ENCODE results near the gene PDHB. TPM values are rescaled to one million over a fixed set of nuclear protein-coding genes. Genes with fewer than 3 reads are reported as not detected.

The PDHB gene
- total and polyA plus RNA-seq, 12 donors: 59.2 to 264 (median 102) TPM

GRCh38 chr3:58434990-58435389 lies 1.4 kb upstream of the PDHB start:
- peak in 3 of 7 donors; percentile 32 to 48 (median 45) for DNase-seq
- H3K27me3 ChIP-seq: no peaks in the 10 kb centered on the region
- TF ChIP-seq CTCF (IDR thresholded peaks at IDR 0.05): no peak
- TF ChIP-seq POLR2A (IDR thresholded peaks at IDR 0.05): no peak
- intact Hi-C loops (cut with DNase I): no loop called here
- 61 to 93% (median 73%) methylated on average over 1 of the region's 1 CpG for WGBS, 4 donors
- H3K9me3 ChIP-seq (replicated peaks in 1 of 3): no peaks in the 10 kb centered on the region
- H3K27ac ChIP-seq: peak overlapping the region in 2 of 5 donors; percentile 89 to 91
- H3K4me1 ChIP-seq (replicated peaks in 1 of 2): peaks cover 13 to 18% of the 10 kb centered on the region in 2 donors
- no peak overlapping the region for H3K4me3 ChIP-seq
- peaks cover 0 to 19% of the 10 kb centered on the region in 2 donors for H3K36me3 ChIP-seq (replicated peaks in 1 of 2)

GRCh38 chr3:58434511-58434910 lies 879 bp upstream of the PDHB start:
- 86 to 92% (median 88%) methylated on average over 11 of the region's 11 CpGs for WGBS, 4 donors
- Histone ChIP-seq H3K27me3 (no peaks in the 10 kb centered on the region), H3K9me3 (replicated peaks in 1 of 3) (no peaks in the 10 kb centered on the region), H3K4me3 (no peak overlapping the region), H3K27ac (peak overlapping the region in 3 of 5 donors; percentile 8 to 91 (median 89)), H3K4me1 (replicated peaks in 1 of 2) (peaks cover 13 to 18% of the 10 kb centered on the region in 2 donors), H3K36me3 (replicated peaks in 1 of 2) (peaks cover 0 to 24% of the 10 kb centered on the region in 2 donors)
- no peak for DNase-seq
- TF ChIP-seq POLR2A (IDR thresholded peaks at IDR 0.05) (no peak), CTCF (IDR thresholded peaks at IDR 0.05) (no peak)
- intact Hi-C loops (cut with DNase I): no loop called here

- H3K4me1 ChIP-seq (replicated peaks in 1 of 2): peaks cover 13 to 18% of the 10 kb centered on the region in 2 donors
- H3K27ac ChIP-seq: peak overlapping the region in 4 of 5 donors; percentile 8 to 91 (median 86)
- intact Hi-C loops (cut with DNase I): no loop called here
- peaks cover 0 to 28% of the 10 kb centered on the region in 2 donors for H3K36me3 ChIP-seq (replicated peaks in 1 of 2)
- TF ChIP-seq CTCF (IDR thresholded peaks at IDR 0.05) (no peak), POLR2A (IDR thresholded peaks at IDR 0.05) (no peak)
- no peak for DNase-seq
- H3K4me3 ChIP-seq: peak overlapping the region in 1 of 4 donors; percentile 71
- WGBS, 4 donors: 55 to 78% (median 60%) methylated on average over 2 to 3 of the region's 3 CpGs
- H3K9me3 ChIP-seq (replicated peaks in 1 of 3): no peaks in the 10 kb centered on the region
- H3K27me3 ChIP-seq: no peaks in the 10 kb centered on the region
Measured at GRCh38 chr3:58434168-58434504, 504 bp upstream of the PDHB start.

GRCh38 chr3:58432905-58433304 lies 727 bp downstream of the PDHB start:
- Histone ChIP-seq H3K27me3 (no peaks in the 10 kb centered on the region), H3K27ac (peak overlapping the region in 4 of 5 donors; percentile 76 to 91 (median 86)), H3K9me3 (replicated peaks in 1 of 3) (no peaks in the 10 kb centered on the region), H3K4me1 (replicated peaks in 1 of 2) (peaks cover 13 to 18% of the 10 kb centered on the region in 2 donors), H3K4me3 (peak overlapping the region in 3 of 4 donors; percentile 5 to 99 (median 71)), H3K36me3 (replicated peaks in 1 of 2) (peaks cover 0 to 40% of the 10 kb centered on the region in 2 donors)
- TF ChIP-seq CTCF (IDR thresholded peaks at IDR 0.05) (no peak), POLR2A (IDR thresholded peaks at IDR 0.05) (no peak)
- DNase-seq: no peak
- 51 to 54% (median 53%) methylated on average over 6 of the region's 6 CpGs for WGBS, 4 donors
- intact Hi-C loops (cut with DNase I): no loop called here
